ENCODE measurements around the gene ARHGEF28.

Gene ARHGEF28, protein sequence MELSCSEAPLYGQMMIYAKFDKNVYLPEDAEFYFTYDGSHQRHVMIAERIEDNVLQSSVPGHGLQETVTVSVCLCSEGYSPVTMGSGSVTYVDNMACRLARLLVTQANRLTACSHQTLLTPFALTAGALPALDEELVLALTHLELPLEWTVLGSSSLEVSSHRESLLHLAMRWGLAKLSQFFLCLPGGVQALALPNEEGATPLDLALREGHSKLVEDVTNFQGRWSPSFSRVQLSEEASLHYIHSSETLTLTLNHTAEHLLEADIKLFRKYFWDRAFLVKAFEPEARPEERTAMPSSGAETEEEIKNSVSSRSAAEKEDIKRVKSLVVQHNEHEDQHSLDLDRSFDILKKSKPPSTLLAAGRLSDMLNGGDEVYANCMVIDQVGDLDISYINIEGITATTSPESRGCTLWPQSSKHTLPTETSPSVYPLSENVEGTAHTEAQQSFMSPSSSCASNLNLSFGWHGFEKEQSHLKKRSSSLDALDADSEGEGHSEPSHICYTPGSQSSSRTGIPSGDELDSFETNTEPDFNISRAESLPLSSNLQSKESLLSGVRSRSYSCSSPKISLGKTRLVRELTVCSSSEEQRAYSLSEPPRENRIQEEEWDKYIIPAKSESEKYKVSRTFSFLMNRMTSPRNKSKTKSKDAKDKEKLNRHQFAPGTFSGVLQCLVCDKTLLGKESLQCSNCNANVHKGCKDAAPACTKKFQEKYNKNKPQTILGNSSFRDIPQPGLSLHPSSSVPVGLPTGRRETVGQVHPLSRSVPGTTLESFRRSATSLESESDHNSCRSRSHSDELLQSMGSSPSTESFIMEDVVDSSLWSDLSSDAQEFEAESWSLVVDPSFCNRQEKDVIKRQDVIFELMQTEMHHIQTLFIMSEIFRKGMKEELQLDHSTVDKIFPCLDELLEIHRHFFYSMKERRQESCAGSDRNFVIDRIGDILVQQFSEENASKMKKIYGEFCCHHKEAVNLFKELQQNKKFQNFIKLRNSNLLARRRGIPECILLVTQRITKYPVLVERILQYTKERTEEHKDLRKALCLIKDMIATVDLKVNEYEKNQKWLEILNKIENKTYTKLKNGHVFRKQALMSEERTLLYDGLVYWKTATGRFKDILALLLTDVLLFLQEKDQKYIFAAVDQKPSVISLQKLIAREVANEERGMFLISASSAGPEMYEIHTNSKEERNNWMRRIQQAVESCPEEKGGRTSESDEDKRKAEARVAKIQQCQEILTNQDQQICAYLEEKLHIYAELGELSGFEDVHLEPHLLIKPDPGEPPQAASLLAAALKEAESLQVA (N-terminal part only)

DNA sequence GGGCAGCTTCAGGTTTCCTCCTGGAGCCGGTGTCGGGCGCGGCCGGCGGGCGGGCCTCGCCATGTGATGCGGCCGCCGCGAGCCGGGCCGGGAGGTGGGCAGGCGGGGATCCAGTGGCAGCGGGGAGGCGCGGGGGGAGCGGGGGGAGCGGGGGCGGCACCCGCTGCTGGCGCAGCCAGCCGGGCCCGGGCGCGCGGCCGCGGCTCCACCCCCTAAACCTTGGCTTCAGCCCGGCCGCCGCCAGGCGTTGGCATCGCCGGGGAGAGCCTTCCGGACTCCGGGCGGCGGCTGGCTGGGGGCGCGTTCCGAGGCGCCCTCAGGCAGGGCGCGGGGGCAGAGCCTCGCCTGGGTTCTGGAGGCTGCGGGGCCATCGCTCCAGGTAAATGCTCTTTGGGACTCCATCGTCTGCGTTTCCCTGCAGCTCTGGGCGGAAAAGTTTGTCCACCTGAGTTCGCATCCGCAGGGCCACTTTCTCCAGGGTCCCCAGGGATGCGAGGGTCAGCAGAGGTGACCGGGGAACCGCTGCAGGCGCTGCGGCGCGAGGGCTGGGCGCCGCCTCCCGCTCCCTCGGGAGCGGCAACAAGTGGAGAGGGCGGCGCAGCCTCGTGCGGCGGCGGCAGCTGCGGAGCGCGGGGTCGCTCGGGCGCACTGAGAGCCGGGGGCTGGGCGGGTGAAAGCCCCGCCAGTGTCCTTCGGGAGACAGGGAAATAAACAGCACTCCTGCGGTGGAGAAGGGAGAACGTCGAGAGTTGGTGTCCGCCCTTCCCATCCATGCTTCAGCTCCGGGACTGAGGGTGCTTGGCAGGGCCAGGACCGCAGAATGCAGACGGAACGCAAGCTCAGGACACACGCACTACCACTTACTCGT is at the start of gene ARHGEF28:
Gene ARHGEF28 (plus strand): TSS at position 253 of the 868 bp plus-strand sequence. CDS start 58,656 bp downstream, outside the sequence.
- DNase-seq = peak; percentile 20

DNA sequence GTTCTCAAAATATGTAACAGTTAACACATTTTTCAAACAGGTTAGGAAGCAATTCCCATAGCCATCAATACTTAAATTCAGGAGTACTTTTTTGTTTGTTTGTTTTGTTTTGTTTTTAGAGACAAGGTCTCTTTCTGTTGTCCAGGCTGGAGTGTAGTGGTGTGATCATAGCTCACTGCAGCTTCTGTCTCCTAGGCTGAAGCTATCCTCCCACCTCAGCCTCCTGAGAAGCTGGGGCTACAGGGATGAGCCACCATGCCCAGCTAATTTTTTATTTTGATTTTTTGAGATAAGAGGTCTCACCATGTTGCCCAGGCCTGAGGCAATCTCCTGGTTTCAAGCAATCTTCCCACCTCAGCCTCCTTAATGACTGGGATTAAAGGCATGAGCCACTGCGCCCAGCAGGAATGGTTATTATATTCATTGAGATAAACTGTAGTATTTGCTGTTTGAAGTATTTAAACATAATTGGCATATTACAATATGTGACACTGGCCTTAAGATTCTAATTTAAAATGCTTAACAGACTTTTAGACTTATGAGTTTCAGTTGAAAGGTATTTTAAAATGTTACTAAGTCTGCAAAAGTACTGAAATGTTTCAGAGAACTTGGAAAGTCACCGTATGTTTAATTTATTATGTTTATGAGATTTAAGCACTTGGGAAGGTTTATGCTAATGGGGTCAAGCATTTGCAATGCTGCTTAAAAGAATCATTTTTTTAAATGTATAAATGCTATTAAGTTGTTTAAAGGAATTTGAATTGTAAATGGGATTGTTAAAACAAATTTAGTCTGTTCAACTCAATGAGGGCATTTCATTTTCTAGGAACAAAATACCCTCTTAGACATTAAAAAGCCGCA is 43.5 kb upstream of the ARHGEF28 start:
- DNase-seq = no peak

DNA sequence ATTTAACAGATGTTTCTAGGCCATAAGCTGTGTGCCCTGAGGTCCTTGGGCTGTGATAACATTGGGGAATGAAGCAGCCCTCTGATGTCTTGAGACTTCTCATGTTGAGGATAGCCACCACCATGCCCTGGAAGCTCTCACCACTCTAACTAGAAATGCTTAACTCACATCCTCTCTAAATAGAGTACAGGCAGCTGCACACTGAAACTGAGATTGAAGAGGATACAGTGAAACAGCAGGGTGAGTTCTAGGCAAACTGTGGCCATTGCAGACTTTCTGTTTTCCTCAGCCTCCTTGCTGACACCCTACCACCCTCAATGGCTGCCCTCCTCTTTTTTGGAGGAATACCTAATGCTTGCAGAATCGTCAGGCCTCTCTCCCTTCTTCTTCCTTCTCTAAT is 38.1 kb upstream of the ARHGEF28 start:
- no peak for DNase-seq

DNA sequence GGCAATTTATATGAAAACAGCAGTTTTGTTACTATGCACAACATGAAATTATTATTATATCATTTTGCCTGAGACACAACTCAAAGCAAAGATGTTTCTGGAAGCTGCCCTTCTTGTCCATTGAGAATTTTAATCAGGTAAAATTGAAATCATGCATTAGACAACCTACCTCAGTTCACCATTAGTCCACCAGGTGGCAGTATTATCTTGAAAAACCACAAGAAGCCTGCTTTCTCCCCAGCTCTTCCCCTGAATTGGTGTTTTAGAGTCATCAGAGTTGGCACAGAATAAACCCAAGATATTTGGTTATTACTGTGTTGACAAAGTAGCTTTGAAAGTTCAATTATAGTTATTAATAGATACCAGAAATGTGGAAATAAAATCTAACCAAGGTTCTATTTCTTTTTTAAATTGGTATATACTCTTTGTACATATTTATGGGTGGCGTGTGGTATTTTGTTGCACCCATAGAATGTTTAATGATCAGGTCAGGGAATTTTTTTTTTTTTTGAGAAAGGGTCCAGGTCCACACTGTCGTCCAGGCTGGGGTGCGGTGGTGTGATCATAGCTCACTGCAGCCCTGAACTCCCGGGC is 34.8 kb upstream of the ARHGEF28 start:
- DNase-seq = no peak

DNA sequence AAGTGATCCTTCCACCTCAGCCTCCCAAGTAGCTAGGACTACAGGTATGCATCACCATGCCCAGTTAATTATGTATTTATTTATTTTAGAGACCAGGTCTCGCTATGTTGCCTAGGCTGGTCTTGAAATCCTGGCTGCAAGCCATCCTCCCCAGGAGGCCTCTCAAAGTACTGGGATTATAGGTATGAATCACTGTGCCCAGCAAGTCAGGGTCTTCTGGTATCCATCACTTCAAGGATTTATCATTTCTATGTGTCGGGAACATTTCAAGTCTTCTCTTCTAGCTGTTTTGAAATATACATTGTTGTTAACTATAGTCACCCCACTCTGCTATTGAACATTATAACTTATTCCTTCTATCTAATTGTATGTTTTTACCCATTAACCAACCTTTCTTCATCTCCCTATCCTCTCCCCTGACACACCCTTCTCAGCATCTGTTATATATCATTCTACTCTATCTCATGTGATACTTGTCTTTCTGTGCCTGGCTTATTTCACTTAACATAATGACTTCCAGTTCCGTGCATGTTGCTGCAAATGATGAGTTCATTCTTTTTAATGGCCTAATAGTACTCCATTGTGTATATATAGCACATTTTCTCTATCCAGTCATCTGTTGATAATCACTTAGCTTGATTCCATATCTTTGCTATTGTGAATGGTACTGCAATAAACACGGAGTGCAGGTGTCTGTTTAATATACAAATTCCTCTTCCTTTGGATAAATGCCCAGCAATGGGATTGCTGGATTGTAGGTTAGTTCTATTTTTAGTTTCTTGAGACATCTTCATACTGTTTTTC is 34.1 kb upstream of the ARHGEF28 start:
- no peak for DNase-seq

DNA sequence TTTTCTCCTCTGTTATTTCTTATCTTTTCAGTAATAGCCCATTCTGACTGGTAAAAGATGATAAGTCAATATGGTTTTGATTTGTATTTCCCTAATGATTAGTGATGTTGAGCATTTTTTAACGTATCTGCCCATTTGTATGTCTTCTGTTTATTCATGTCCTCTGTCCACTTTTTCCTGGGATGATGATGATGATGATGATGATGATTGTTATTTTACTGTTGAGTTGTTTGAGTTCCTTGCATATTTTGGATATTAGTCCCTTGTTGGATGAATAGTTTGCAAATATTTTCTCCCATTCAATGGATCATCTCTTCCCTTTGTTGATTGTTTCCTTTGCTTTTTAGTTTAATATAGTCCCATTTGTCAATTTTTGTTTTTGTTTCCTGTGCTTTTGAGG is 33.4 kb upstream of the ARHGEF28 start:
- DNase-seq = no peak

DNA sequence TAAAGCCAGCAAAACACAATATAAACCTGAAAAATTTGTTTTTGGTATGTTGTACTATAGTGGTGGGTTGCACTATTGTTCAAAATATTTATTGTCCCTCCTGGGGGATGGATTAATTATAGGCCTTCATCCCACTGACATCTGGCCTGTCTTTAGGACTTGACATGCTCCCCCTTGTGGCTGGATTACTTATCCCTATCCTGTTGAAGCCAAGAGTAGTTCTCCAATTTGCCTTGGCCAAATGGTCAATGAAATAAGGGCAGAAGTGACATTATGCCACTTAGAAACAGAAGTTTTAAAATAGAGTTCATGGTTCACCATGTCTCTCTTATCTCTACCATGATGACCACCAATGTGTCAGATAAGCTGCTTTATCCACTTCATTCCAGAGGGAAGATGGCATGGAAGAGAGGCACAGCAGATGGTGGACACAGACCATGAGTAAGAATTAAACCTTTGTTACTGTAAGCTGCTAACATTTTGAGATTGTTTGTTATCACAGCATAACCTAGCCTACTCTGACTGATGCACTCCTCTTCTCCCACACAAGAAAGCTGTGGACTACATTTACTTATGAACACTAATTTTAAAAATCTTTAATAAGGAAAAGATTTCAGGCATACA is 29.2 kb upstream of the ARHGEF28 start:
- no peak for DNase-seq

DNA sequence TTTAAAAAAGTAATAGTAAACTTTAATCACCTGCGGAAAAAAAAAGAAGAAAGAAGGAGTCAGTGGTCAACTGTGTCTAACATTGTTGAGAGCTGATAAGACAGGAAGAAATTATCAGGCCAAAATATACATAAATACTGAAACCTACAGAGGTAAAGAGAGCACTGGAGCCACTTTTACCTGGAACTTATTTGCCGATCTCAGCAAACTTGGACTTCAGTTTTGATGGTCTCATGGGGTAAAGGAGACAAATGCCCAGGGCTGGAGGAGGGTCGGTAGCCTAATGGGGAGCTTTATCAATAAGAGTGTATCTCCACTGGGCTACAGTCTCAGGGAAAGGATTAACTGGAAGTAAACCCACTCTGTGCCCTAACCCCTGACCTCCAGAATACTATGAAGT is 26.6 kb upstream of the ARHGEF28 start:
- no peak for DNase-seq

DNA sequence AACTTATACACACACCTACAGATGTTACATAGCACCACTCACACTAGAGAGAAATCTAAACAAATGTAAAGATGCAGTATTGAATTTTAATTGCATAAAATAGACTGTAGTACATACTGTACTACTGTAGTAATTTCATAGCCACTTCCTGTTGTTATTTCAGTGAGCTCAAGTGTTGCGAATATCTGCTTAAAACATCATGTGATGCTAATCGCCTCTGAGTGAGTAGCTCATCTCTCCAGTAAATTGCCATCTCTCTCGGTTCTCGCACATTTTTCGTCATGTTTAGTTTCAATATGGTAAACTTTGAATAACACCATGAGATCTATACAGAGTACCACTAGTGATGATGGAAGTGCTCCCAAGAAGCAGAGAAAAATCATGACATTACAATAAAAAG is 22.0 kb upstream of the ARHGEF28 start:
- DNase-seq = no peak

DNA sequence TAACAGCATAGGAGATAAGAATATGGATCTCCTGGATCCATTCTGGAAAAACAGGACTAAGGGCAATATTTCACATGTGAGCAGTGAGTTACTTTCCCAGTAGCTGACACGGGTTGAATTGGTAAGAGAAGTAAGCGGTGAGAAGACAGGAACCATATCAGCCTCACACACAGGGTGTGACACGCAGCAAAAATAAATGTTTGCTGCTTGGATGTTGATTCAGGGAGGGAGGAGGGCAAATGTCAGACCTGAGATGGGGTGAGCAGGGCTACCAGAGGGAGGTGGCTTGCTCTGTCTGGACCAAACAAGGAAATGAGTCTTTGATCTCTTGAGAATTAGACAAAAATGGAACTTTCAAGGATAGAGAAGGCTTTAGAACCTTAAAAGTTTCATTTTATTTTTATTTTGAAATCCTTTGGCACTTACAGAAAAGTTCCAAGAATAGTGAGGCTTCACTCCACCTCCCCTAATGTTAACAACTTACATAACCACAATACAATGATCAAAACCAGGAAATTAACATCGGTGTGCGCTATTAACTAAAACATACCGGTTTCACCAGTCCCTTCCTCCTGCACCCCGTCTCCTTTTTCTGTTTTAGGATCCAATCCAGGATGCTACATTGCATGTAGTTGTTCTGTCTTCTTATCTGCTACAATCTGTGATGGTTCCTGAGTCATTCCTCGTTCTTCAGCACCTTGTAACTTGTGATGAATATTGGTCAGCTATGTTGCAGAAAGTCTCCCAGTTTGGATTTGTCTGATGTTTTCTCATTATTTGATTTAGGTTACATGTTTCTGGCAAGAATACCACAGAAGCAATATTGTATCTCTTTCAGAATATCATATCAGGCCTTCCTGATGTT is 20.5 kb upstream of the ARHGEF28 start:
- DNase-seq = no peak

DNA sequence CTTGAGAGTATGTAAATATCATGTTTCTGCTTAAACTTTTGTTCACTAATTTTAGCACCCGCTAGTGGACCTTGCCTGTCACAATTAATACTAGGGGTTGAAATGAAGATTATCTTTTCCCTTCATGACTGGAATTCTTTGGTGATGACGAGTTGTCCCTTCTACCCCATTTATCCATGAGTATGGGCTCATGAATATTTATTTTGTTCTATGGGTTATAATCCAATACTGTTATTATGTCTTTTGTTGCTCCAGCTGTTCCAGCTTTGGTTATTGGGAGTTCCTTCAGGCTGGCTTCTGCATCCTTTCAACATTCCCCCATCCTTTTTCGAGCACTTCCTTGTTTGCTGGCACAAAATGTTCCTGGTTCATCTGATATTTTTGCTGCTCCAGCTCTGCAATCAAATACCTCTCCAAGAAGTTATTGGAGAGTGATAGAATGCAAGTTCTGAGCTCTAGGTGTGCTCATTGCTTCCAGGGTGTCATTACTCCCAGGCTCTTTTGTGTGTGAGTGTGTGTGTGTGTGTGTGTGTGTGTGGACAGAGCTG is 19.7 kb upstream of the ARHGEF28 start:
- DNase-seq = no peak

DNA sequence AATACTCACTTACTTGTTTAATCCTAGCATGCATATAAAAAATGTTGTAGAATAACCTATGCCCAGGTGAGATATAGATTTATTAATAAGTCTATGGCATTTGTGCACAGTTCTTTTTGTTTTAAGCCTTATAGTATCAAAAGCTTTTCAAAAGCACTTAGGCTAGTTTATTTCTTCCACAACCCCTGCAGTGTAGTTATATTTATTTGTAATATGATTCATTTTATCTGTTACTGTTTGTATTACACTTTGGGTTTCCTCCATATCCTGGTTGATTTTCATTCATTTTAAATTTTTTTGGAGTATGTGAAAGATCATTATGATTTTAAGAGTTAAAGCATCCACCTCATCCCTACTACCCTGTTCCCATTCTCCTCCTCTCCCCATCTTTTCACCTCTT is 18.8 kb upstream of the ARHGEF28 start:
- DNase-seq = no peak

DNA sequence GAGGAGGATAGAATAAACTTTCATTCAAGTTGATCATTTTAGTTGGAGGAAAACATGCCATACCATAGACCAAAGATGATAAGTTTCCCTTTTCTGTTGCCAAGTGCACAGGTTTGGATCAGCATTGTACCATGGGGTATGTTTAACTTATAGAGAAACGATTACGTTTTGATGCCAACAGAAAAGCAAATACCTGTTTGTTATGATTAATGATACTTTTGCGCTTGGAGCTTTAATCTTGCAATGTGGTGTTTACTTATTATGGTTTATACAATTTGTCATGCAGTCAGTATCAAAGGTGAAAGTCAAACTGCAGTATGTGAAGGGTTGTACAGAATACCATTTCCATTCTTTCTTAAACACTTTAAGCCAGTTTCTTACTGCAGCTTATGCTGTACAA is 13.2 kb upstream of the ARHGEF28 start:
- no peak for DNase-seq

DNA sequence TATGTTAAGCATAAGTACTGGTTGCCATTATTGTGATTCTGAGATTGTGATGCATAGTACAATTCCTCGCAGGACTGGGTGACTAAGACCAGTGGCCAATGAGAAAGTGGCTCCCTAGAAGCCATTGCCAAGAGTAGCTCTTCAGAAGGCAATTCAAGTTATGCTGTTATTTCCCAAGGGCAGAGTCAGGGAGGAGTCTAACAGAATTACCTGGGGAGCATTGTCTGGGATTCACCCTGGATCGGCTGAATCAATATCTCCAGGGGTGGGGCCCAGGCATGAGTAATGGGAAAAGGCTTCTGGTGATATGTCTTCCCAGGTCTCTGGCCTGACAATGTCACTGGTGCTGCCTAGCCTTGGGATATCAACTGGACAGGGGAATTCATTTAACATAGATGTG is 10.9 kb upstream of the ARHGEF28 start:
- no peak for DNase-seq

DNA sequence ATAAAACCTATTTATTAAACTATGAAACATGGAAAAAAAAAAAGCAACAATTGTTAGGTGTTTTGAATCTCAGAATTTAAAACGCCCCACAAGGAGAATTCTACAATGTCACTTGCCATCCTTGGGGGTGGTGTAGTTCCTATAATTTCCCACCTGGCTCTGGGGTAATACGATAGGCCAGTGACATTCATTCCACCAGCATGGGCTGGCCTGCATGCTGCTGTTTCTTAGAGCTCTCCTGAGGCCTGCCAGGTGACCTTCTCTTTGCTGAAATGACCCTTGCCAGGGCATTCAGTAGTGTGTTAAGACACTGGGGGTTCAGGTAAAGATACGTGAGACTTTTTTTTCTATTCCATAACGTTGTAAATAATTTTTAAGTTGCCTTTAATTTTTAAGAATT is 10.0 kb upstream of the ARHGEF28 start:
- no peak for DNase-seq

DNA sequence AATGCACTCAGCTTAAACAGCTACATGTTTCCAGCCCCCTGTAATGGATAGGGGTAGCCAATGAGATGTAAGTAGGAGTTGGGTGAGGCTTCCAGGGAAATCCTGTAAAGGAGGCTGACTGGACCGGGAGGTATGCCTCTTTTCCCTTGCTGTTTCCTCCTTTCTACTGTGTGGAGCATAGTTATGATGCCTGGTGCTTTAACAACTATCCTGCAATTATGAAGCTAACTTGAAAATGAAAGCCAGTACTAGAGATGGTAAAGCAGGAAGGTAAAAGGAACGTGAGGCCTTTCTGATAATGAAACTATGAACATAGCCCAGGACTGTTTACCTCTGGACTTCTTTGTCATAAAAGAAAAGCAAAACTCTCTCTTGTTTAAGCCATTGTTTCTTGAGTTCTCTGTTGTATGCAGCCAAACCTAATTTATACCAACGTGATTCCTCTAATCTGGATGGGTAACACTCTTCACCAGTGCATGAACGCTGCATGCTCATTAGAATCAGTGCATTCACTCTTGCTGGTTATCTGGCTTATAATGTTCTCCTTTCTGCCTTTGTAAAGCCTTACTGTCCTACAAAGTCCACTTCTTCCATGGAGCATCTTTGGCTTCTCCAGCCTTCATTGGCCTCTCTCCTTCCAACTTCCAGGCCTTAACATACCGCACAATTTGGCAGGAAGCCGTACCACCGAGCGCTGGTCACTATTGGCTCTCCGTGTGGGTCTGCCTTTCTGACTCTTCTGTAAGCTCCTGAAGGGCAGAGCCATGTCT is 8.3 kb upstream of the ARHGEF28 start:
- DNase-seq = no peak
